Measurements from ENCODE around the gene DCTN3. TPM values are rescaled to one million over a fixed set of nuclear protein-coding genes. Genes with fewer than 3 reads are reported as not detected.

DCTN3 gene
- total and polyA plus RNA-seq, 8 donors, result 31.5 to 84.3 (median 38.7) TPM

- Histone ChIP-seq H3K4me3 (no peak overlapping the region), H3K27me3 (no peaks in the 10 kb centered on the region), H3K9me3 (no peaks in the 10 kb centered on the region), H3K4me1 (peaks cover 0 to 6% (median 0%) of the 10 kb centered on the region in 3 donors), H3K36me3 (no peaks in the 10 kb centered on the region), H3K27ac (no peak overlapping the region)
- no peak for ATAC-seq
- intact Hi-C loops (cut with DNase I), result no loop called here
- no peak for FAIRE-seq
- no peak for DNase-seq
- TF ChIP-seq CTCF (IDR thresholded peaks at IDR 0.05), result no peak
- 77 to 84% methylated on average over 3 of the region's 3 CpGs for WGBS, 2 donors
These were observed 13.4 kb downstream of the DCTN3 start for GRCh38 chr9:34606905-34607304.

- intact Hi-C loops (cut with DNase I), result no loop called here
- DNase-seq (no peak), FAIRE-seq (no peak), ATAC-seq (no peak)
- Histone ChIP-seq H3K4me1 (peaks cover 0 to 6% (median 0%) of the 10 kb centered on the region in 3 donors), H3K27ac (no peak overlapping the region), H3K4me3 (no peak overlapping the region), H3K9me3 (no peaks in the 10 kb centered on the region), H3K36me3 (no peaks in the 10 kb centered on the region), H3K27me3 (no peaks in the 10 kb centered on the region)
- no peak for TF ChIP-seq CTCF (IDR thresholded peaks at IDR 0.05)
These were observed 14.1 kb downstream of the DCTN3 start for GRCh38 chr9:34606190-34606589.

GRCh38 chr9:34603610-34604231 lies 16.6 kb downstream of the DCTN3 start:
- FAIRE-seq (no peak), DNase-seq (peak; percentile 51 to 97 (median 82)), ATAC-seq (peak; percentile 82 to 99 (median 94))
- TF ChIP-seq CTCF (IDR thresholded peaks at IDR 0.05), result peak; percentile 88 to 89 (median 89)
- Histone ChIP-seq H3K9me3 (no peaks in the 10 kb centered on the region), H3K4me3 (no peak overlapping the region), H3K27me3 (no peaks in the 10 kb centered on the region), H3K4me1 (no peaks in the 10 kb centered on the region), H3K27ac (no peak overlapping the region), H3K36me3 (no peaks in the 10 kb centered on the region)
- WGBS, 2 donors, result 49 to 56% methylated on average over 4 of the region's 4 CpGs
- intact Hi-C loops (cut with DNase I), result loop anchor here in 1 of 3 donors (5.0 kb wide), 1 partner anchor 271 kb away; no protein-coding TSS in a partner anchor

DNA sequence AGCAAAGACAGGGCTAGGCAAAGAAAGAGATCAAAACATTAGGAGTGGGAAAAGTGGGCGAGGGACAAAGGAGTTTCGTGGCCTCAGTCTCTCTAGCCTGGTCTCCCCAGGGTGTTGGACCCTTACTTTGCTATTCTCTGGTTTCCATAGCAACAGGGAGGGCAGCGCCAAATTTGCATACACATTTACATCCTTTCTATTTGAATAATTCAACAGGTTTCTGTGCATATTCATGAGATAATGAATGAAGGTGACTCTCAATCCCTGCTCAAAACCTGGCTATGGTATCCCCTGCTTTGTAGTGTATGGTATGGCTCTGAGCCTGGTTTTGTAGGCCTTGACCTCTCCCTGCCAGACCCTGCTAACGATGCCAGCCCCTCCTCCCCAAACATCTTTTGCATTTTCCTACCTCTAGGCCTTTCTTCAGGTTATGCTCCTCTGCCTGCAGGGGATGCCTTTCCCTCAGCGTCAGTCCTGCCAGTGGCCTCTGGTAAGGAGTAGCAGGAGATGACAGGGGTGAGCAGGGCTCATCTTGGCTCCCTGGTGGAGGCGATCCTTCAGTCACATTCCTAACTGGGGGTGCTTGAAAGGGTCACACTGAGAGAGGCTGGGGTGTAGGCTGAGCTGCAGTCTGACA lies 18.2 kb downstream of the DCTN3 start:
- TF ChIP-seq CTCF (IDR thresholded peaks at IDR 0.05), result no peak
- FAIRE-seq, result no peak
- intact Hi-C loops (cut with DNase I), result loop anchor here in 1 of 3 donors (5.0 kb wide), 1 partner anchor 270 kb away; no protein-coding TSS in a partner anchor

DNA sequence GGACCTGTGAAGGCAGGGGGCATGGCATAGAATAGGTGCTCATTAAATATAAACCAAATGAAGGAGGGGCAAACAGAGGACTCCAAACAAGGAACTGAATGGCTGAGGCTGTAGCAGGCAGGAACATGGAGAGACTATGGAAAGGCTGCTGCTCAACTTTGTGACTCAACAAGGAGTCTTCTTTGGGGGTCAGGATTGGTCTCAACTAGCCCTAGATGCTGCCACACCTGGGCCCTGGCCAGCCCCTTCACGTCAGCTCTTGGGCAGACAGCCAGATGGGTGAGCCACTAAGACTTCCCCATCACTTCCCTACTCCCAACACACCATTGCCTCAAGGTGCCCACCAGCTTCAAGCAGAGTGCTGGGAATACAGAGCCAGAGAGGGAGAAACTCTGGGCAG lies 19.4 kb downstream of the DCTN3 start:
- DNase-seq (no peak), ATAC-seq (no peak), FAIRE-seq (no peak)
- Histone ChIP-seq H3K27me3 (no peaks in the 10 kb centered on the region), H3K4me3 (no peak overlapping the region), H3K36me3 (no peaks in the 10 kb centered on the region), H3K9me3 (no peaks in the 10 kb centered on the region), H3K27ac (no peak overlapping the region), H3K4me1 (no peaks in the 10 kb centered on the region)
- TF ChIP-seq CTCF (IDR thresholded peaks at IDR 0.05), result no peak
- intact Hi-C loops (cut with DNase I), result loop anchor here in 1 of 3 donors (5.0 kb wide), 1 partner anchor 269 kb away; no protein-coding TSS in a partner anchor
- WGBS, 2 donors, result 16 to 25% methylated on average over 1 of the region's 1 CpG

More for the DNA sequence above, 18.2 kb downstream of the DCTN3 start:
- no peaks in the 10 kb centered on the region for H3K36me3 ChIP-seq
- no peaks in the 10 kb centered on the region for H3K9me3 ChIP-seq
- 51 to 66% methylated on average over 6 of the region's 6 CpGs for WGBS, 2 donors
- H3K27me3 ChIP-seq, result no peaks in the 10 kb centered on the region
- ATAC-seq, result no peak
- H3K4me3 ChIP-seq, result no peak overlapping the region
- no peak for DNase-seq
- no peaks in the 10 kb centered on the region for H3K4me1 ChIP-seq
- H3K27ac ChIP-seq, result no peak overlapping the region

Measured in pancreas (tissue), 10 donors.